ENCODE measurements around the gene DIPK1B. TPM values are rescaled to one million over a fixed set of nuclear protein-coding genes. Genes with fewer than 3 reads are reported as not detected.

The DIPK1B gene
- total RNA-seq, 2 donors from 2014 or later, result 4.8 to 6.9 TPM

- no peaks in the 10 kb centered on the region for H3K9me3 ChIP-seq
- H3K27ac ChIP-seq, result no peak overlapping the region
- H3K4me3 ChIP-seq, result no peak overlapping the region
- H3K36me3 ChIP-seq, result peaks cover 6% of the 10 kb centered on the region
- H3K4me1 ChIP-seq (ENCODE audit: control insufficient read depth in 1 of 2, low read depth in 2 of 2), result peaks cover 0 to 2% of the 10 kb centered on the region in 2 donors
- TF ChIP-seq CTCF (IDR thresholded peaks at IDR 0.05), result peak; percentile 72
- no peak for DNase-seq (ENCODE audit: low spot score)
- H3K27me3 ChIP-seq (replicated peaks; ENCODE audit: insufficient read depth), result no peaks in the 10 kb centered on the region
- no peak for ATAC-seq (ENCODE audit: insufficient number of reproducible peaks, low FRiP score, low read depth)
Measured at GRCh38 chr9:136671646-136672430, 40.5 kb upstream of the DIPK1B start.

- no peaks in the 10 kb centered on the region for H3K4me1 ChIP-seq (ENCODE audit: control insufficient read depth in 1 of 2, low read depth in 2 of 2)
- ATAC-seq (ENCODE audit: insufficient number of reproducible peaks, low FRiP score, low read depth) (no peak), DNase-seq (ENCODE audit: low spot score) (no peak)
- H3K27me3 ChIP-seq (replicated peaks; ENCODE audit: insufficient read depth), result no peaks in the 10 kb centered on the region
- no peak overlapping the region for H3K4me3 ChIP-seq
- TF ChIP-seq CTCF (IDR thresholded peaks at IDR 0.05), result no peak
- no peaks in the 10 kb centered on the region for H3K9me3 ChIP-seq
- no peak overlapping the region for H3K27ac ChIP-seq
- H3K36me3 ChIP-seq, result peaks cover 12% of the 10 kb centered on the region
Measured at GRCh38 chr9:136672431-136673087, 39.8 kb upstream of the DIPK1B start.

DNA sequence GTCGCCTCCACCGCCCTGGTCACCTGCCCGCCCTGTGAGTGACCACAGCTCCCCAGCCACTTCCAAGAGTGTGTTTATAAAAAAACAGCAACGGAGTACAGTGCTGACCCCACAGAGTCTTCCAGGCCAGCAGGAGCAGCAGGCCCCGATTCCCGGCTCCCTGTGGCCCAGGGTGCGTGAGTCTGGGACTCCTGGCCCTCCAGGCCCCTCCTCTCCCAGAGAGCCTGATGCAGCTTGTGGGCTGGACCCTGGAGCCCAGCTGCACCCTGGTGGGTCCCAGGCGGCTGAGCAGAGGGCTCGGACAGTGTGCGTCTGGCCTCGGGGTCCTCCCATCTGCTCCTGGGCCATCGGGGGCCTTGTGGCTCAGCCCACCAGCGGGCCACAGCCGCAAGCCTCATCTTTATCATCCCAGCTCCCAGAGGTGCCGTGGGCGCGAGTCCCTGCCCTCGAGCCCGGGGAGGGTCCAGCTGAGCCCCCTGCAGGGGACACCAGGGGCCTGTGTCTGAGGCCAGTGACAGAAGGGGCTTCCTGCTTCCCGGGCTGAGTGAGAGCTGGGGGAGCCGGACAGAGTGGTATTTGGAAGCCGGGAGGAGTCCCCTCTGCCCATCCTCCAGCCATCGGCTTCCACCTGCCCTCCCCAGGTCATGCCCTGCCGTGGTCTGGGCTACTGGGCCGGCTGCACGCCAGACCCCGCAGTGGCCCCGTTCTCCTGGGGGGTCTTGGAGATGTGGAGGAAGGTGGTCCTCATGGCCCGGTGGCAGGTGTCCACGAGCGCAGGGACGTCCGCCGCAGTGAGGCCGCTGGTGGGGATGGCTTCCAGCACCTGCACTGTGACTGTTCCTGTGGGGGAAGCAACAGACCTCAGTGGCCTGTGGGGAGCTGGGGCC is 39.0 kb upstream of the DIPK1B start:
- Histone ChIP-seq H3K27me3 (replicated peaks; ENCODE audit: insufficient read depth) (no peaks in the 10 kb centered on the region), H3K9me3 (no peaks in the 10 kb centered on the region), H3K27ac (no peak overlapping the region), H3K36me3 (peaks cover 12% of the 10 kb centered on the region), H3K4me1 (ENCODE audit: control insufficient read depth in 1 of 2, low read depth in 2 of 2) (no peaks in the 10 kb centered on the region), H3K4me3 (no peak overlapping the region)
- no peak for ATAC-seq (ENCODE audit: insufficient number of reproducible peaks, low FRiP score, low read depth)
- no peak for DNase-seq (ENCODE audit: low spot score)
- TF ChIP-seq CTCF (IDR thresholded peaks at IDR 0.05), result no peak

DNA sequence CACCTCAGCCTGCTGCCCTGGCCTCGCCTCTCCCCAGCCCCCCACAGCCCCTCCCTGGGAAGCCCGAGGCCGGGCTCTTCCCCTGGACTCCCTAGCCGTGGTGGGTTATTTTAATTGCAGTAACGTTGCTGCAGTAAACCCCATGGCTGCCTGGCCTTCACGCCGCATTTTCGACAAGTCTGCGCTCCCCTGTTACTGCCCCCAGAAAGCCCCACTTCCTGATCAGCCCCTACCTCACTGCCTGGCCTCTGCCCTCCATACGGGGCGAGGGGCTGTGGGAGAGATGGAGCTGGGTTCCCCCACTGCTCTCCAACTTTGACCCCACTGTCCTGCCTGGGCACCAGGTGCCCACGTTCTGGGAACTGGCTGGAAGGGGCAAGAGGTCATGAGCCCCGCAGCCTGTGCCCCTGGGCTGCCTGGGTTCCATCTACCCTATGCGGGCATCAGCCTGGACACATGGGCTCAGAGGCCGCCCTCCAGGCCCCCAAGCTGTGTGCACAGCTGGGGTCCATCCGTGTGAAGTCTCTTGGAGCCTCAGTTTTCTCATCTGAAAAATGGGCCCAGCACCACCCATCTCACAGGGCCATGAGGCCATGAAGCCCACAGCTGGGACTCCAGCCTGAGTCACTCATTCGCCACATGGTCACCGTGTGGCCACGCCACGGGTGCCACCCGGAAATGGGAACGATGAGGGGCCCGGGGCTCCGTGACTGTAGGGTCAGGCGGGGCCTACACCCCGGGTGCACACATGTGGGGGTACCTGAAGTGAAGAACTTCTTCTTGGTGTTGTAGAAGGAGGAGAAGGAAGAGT is 38.2 kb upstream of the DIPK1B start:
- Histone ChIP-seq H3K27ac (no peak overlapping the region), H3K4me1 (ENCODE audit: control insufficient read depth in 1 of 2, low read depth in 2 of 2) (no peaks in the 10 kb centered on the region), H3K9me3 (no peaks in the 10 kb centered on the region), H3K4me3 (no peak overlapping the region), H3K36me3 (peaks cover 12% of the 10 kb centered on the region), H3K27me3 (replicated peaks; ENCODE audit: insufficient read depth) (no peaks in the 10 kb centered on the region)
- no peak for ATAC-seq (ENCODE audit: insufficient number of reproducible peaks, low FRiP score, low read depth)
- DNase-seq (ENCODE audit: low spot score), result no peak
- no peak for TF ChIP-seq CTCF (IDR thresholded peaks at IDR 0.05)

All from thoracic aorta (tissue), 2 donors.